22Rv1 (cell line): ENCODE measurements around the gene TMEM217.

Experiments
- ZFX ChIP-seq: fragments of 450-650 bp; IDR thresholded peaks from 2 replicates; pipeline ENCODE4 v1.6.1; 2017; ENCODE audit warnings: antibody characterized with exemption, borderline replicate concordance
- TF ChIP-seq, protein P1 (sequence below): fragments of 450-650 bp; IDR thresholded peaks from 2 replicates; pipeline ENCODE4 v1.5.1; 2017; ENCODE audit warnings: mild to moderate bottlenecking

DNA sequence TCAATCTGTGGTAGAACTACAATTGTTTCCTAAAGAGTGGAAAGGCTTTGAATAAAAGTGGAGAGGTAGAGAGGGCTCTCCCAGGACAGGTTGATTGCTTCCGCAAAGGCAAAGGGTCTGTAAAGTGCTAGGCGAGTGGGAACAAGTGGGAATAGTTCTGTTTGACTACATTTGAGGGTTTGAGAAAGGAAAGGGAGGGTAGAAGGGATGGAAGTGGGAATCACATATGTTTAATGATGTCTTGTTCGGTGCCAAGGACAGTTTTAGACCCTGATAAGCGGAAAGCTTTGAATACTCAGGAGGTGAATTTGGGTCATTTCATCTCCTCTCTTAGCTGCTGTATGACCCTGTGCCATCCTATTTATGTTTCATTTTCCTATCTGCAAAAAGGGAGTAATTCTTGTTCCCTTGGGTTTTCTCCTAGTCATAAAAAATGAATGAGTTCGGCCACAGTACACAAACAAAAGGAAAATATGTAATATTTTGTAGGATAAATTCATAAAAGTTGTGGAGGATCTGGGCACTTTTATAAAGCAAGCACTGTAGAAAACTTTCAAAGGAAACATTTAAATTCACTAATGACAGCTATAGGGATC, 89.7 kb downstream of the TMEM217 start:
- TF ChIP-seq, protein P1, sequence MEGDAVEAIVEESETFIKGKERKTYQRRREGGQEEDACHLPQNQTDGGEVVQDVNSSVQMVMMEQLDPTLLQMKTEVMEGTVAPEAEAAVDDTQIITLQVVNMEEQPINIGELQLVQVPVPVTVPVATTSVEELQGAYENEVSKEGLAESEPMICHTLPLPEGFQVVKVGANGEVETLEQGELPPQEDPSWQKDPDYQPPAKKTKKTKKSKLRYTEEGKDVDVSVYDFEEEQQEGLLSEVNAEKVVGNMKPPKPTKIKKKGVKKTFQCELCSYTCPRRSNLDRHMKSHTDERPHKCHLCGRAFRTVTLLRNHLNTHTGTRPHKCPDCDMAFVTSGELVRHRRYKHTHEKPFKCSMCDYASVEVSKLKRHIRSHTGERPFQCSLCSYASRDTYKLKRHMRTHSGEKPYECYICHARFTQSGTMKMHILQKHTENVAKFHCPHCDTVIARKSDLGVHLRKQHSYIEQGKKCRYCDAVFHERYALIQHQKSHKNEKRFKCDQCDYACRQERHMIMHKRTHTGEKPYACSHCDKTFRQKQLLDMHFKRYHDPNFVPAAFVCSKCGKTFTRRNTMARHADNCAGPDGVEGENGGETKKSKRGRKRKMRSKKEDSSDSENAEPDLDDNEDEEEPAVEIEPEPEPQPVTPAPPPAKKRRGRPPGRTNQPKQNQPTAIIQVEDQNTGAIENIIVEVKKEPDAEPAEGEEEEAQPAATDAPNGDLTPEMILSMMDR: no peak
- TF ChIP-seq ZFX: no peak
